ENCODE results near the gene PYGM.
A peak's percentile ranks its signal among the peaks of the same experiment; 100 is the strongest.

Gene PYGM

DNA sequence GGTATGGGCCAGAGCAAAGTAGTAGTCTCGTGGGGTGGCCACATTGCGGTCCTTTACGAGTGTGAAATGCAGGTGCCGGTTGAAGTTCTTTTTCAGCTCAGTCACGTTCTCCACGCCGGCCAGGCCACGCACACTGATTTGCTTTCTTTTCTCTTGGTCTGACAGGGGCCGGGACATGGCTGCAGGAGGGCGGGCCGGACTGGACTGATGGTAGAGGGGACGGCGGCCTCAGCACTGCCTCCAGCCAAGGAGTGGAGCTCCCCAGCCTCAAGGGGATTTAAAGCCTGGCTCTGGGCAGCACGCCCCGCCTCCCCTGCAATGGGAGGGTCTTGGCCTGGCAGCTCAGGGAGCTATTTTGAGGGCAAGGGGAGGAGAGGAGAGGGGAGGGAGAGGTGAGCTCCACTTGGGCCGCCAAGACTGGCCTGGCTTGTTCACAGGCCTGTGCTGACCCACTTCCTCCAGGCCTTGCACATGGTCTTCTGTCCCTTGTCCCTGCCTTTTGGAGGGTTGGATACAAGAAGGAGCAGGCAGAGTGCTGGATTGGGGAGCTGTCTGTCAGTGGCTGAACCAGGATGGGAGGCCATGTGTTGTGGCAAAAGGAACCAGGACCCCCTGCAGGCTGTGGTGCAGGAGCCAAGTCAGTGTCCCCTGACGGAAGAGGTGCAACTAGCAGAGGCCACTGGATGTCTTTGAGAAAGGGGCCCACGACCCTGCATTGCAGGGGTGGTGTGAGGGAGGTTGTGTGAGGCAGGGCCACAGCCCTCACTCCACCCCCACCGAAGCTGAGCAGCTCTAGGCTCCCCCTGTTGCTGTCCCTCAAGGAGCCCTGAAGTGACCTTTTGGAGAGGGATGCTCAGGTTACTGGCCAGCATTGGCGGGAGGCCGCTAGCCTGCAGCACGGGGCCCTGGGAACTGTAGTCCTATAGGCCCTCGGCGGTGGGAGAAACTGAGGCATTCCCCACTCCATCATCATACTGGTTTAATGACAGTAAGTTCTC, at the start of gene PYGM:
Gene PYGM, minus strand, starts transcription at position 253 of the 998 bp plus-strand sequence. Its CDS starts 76 bp downstream, at position 177.
- no peak for DNase-seq (ENCODE audit: low read depth in 2 of 2)

DNA sequence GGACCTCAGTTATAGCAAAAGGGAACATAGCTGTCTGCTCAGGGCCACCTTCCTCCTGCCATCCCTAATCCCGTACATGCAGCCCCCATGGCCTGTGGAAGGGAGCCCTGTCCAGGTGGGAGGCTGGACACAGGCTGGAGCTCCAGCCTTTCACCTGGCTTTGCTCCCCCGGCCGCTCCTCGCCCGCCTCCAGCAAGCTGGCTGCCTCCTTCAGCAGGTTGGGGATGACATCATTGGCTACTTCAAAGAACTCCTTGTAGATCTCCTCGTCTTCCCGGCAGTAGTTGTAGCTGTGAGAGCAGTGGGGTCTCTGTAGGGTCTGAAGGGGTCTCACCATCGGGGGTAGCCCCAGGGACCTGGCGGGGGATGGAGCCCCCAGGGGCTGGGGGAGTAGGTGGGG, 45.7 kb upstream of the PYGM start:
- no peak for DNase-seq (ENCODE audit: low read depth in 2 of 2)

DNA sequence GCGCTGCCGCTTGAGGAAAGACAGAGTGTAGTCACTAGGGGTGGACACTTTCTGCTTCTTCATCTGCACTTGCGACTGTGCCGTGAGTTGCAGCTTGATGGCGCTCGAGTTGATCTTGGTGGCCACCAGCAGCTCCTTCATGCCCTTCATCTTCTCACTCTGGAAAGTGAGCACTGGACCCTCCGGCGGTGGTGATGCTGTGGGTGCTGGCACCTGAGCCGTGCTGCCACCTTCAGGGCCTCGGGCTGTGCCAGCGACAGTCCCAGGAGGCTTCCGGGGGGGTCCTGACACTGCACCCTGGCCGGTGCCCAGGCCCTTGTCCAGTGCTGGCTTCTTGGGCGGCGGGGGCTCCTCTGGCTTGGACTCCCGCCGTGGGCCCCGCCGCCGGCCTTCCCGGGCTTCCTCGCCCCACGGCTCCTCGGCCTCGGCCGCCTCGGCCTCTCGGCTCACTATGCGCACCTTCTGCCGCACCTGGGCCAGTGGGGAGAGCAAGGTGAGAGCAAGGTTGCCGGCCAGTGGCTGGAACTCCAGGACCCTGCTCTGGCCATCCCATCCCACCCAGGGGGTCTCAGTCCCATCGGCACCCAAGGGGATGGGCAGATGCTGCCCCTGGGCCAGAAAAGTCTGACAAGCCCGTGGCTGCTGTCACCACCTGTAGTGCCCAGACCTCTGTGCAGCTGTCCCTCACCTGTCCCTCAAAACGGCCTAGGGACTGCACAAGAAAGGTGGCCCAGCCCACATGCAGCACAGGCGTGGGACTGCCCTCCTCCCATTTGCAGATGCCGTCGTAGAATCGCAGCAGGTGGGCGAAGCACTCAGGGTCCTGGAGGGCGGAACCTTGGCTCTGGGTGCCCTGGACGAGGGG, 44.8 kb upstream of the PYGM start:
- no peak for DNase-seq (ENCODE audit: low read depth in 2 of 2)

DNA sequence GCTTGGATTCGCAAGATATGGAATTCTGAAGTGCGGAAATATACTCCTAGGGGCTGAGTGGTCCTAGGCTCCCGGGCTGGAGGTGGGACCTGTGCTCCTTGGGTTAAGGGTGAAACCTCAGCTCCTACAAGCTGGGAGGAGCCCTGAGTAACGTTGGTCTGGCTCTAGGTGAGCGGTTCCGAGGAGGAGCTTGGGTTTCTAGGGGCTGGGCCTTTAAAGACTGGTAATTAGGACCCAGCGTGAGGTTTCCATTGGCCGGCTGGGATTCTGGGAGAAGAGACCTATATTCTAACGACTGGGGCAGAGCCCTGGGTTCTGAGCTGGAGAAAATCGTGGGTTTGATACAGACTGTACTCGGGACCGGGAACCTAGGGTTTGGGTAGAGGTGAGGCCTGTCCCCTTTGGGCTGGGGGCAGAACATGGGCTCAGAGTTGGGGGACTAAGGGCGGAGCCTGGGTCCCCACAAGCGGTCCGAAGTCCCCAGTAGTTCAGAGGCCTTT, 44.1 kb upstream of the PYGM start:
- no peak for DNase-seq (ENCODE audit: low read depth in 2 of 2)

DNA sequence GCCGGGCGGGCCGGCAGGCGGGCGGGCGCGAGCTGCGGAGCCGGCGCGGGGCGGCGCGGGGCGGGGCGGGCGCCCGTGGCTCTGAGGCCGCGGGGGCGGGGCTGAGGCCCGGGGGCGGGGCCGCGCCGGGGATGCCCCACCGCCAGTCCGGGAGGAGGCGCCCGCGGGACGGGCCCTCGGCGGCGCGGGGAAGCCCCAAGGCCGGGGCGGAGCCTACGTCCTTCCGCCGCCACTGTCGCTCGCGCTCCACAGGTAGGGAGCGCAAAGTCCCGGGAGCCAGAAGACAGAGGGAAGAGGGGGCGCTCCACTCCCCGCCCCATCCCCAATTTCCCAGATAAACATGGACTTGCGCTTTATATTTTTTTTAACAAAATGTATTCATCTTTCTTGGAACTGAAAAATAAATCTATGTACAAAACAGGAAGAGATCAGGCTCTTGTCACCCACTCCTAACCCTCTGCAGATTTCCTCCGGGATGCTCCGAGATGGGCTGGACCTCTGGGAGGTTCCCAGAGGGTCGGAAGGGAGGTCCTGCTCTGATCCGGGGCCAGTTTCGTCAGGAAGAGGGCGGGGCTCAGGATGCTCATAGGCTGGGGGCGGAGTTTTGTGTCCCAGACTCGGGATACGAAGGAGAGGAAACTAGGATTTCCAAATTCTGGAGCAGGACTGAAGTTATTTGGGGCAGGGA, 43.5 kb upstream of the PYGM start, which contains the start of gene MAP4K2:
Gene MAP4K2, minus strand, starts transcription at position 57 of the 688 bp plus-strand sequence. CDS start 65 bp downstream, outside the sequence.
- peak; percentile 66 to 77 for DNase-seq (ENCODE audit: low read depth in 2 of 2)

DNA sequence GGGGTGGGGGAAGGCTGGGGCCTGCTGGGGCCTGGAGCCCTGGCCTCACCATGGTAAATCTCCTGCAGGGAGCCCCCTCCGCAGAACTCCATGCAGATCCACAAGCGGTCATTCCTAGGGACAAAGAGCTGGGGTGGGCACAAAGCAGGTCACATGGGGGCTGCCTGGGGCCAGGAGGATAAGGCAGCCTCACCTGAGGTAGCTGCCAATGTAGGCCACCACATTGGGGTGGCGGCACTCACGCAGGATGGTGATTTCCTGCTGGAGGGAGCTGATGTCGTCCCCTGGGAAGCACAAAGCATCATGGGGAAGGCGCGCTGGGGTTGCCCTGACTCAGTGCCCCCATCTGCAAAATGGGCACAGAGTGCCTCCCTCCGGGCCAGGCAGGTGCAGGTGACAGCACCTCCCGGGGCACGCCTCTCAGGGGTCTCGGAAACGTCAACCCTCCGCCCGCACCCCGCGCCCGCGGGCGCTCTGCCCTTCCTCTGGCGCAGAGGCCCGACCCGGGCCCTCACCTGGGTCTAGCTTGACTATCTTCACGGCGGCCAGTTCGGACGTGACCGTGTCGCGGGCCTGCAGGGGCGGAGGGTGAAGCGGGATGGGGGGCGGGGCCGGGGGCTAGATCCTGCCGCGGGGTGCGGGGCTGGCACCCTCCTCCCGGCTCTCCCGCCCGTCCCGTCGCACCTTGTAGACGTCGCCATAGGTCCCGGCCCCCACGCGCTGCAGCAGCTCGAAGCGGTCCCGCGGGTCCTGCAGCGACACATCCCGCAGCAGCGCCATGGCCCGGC, 42.8 kb upstream of the PYGM start:
- peak in 1 of 2 experiments; percentile 41 for DNase-seq (ENCODE audit: low read depth in 2 of 2)

DNA sequence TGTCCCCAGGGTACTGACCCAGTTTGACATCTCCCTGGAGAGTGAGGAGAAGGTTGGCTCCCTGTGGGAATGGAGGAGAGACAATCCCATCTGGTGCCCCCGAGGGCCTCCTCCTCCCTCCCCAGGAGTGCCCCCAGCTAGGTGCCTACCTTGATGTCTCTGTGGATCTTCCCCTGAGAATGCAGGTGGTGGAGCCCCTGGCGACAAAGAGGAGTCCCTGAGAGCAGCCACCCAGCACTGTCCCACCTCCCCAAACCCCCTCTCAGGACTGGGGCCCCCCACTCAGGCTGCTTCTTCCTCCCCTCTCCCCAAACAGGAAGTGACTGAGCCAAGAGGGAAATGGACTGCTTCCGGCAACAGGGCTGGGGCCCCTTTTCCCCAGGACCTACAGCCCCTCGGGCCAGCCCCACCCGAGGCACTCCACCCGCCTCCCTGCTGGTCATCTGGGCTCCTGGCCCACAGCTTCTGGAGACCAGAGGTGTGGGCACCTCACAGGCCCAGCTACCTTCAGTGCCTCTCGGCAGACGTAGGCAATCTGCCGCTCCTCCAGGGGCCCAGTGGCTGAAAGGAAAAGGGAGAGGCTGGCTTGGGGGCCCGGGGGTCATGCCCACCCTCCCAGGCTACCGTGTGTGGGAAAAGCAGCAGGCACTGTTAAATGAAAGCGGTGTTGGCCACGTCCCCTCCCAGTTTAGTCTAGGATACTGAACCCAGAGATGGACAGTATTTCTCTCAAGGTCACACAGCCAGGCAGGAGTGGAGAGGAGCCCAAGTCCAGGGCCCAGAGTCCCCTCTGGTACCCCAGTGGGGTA, 42.0 kb upstream of the PYGM start:
- no peak for DNase-seq (ENCODE audit: low read depth in 2 of 2)

DNA sequence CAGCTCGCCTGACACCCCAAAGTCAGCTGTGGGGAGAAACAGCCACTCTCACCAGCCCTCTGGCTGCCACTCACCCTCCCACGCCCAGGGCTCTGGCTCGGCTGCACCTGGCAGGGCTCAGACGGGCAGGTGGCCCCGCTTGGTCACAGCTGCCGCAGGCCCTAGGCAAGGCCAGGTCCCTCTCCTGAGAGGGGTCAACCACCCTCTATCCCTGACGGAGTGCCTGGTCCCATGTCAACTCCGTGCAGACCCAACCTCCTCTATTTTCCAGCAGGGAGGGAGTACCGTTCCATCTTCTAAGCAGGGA, 41.3 kb upstream of the PYGM start:
- no peak for DNase-seq (ENCODE audit: low read depth in 2 of 2)

DNA sequence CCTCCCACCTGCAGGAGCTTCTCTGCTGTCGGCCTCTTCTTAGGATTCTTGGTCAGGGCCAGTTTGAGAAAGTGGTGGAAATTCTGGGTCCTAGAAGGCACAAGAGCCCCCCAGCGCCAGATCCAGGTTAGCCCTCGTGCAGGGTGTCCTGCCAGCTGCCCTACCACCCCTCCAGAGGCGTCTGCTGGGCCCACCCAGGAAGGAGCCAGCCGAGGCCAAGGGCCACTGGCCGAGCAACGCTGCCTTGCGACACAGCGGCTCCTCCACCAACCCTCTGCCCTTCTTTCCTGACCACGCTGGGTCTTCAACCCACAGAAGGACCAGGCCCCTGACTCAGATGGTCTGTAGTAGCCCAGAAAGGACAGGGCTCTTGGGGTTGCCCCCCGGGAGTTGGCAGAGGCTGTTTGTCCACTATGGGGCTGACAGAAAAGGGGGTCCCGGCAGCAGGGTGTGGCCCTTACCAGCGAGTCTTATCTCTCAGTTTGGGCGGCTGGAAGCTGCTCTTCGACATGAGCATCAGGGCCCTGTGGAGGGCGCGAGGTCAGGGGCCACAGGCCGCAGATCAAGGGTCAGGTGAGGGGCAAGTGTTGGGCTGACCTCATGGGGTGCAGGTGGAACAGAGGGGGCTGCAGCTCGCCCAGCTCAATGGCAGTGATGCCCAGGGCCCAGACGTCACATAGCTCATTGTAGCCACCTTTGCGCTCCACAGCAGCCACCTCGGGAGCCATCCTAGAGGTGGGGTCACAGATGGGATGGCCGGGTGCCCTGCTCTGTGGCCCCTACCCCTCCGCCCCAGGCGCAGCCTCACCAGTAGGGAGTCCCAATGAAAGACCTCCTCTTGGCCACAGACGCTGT, 40.8 kb upstream of the PYGM start:
- no peak for DNase-seq (ENCODE audit: low read depth in 2 of 2)

DNA sequence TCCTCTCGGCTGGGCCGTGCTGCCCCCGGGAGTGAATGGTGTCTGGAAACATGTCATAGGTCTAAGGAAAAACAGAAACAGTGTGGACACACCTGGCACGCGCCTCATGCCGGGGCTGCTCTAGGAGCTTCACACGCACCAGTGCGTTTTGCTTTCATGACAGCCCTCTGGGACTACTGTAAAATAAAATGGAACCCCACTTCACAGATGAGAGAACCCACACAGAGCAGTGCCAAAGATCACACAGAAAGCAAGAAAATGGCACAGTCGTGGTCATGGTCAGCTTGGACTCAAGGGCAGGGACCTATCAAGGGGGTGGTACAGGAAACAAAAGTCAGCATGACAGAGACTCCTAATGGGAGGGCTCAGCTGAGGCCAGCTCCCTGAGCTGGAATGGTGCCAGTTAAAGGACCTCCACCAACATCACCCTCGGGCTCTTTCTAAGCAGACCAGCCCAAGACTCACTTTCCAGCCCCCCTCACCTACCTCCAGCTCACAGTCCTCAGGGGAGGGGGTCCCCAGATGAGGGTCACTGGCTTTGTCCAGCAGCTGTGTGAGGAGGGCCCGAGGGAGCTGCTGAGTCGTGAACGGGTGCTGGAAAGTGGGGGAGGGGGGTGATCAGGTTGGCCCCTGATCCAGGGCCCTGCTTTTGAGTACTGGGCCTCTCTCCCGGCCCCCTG, 40.0 kb upstream of the PYGM start:
- no peak for DNase-seq (ENCODE audit: low read depth in 2 of 2)

DNA sequence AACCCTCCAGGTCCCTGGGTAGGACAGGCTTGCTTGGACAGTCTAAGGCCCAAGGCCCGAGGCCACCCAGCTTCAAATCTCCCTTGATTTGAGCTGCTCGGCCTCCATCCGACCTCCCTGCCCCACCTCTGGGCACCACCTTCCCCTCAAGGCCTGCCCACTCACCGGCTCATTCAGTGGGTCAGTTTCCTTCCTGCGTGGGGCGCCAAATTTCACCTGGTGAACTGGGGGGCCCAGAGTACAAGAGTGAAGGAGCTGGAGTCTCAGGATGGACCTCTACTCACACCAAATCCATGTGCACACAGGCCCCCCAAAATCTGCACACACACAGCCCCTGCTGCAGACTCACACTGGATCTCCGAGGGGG, 39.5 kb upstream of the PYGM start:
- no peak for DNase-seq (ENCODE audit: low read depth in 2 of 2)

DNA sequence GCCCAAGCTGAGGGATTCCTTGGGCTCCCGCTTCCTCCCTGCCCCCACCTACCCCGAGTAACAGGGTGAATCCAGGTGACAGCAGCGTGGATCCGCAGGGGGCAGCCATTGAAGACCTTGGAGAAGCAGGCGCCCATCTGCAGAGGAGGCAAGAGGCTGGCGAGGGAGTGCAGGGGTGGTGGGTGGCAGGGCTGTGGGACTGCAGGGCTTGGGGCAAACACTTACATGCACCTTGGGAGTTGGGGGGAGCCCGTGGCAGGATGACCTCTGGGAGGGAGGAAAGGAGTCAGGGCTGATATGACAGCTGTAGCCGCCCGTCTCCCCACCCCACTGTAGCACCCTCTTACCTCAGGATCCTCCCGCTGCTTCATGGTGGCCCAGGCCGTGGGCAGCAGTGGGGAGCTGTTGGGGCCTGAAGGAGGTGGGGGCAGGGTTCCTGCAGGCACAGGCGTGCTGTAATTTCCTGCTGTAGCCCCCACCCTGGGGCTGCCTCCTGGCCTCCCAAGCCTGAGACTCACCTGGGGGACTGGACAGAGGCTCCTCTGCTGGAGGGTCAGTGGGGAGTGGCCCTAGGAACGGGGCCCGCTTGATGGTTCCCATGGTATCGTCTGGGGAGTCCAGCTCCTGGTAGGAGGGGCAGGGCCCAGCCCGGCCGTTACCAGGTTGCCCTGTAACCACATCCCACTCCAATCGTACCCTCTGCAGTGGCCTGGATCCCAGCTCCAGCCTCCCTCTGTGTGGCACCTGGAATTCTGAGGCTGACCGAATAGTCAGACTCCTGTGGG, 37.2 kb upstream of the PYGM start:
- no peak for DNase-seq (ENCODE audit: low read depth in 2 of 2)

DNA sequence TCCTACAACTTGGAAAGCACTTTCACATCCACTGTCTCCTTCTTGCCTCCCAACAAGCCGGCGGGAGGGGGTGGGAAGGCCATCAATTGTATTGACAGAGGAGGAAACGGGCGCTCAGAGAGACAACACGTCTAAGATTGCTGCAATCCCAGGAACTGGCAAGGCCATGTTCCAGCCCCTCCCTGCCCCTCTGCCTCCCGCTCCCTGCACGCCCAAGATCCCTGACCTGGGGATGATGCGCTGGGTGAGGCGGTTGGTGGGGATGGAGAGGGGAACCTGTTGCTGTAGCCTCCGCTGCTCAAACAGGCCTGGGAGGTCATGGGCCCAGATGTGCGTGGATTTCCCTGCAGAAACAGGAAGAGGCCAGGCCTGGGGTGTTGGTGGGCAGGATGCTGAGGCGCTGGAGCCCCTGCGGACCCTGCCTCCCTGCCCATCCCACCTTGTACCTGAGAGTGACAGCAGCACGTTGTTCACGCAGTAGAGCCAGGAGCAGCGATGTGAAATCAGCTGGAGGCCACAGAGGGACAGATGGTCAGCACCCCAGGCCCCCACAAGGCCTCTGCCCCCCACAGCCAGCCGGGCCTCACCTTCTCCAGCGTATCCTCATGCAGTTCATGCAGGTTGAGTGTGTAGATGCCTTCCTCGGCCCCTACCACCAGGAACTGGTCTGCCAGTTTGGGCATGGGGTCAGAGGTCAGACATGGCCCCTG, 36.4 kb upstream of the PYGM start:
- no peak for DNase-seq (ENCODE audit: low read depth in 2 of 2)

DNA sequence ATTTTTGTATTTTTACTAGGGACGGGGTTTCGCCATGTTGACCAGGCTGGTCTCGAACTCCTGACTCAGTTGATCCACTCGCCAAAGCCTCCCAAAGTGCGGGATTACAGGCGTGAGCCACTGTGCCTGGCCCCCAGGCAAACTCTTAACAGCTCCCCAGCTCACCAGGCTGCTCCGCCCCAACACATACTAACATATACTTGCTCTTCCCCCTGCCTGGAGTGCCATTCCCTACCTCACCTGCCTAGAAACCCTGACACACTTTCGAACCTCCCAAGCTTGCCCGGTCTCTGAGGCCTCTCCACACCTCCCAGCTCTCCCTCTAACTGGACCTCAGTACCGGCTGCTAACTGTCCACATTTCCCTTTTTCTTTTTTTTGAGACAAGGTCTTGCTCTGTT, 34.8 kb upstream of the PYGM start:
- no peak for DNase-seq (ENCODE audit: low read depth in 2 of 2)

DNA sequence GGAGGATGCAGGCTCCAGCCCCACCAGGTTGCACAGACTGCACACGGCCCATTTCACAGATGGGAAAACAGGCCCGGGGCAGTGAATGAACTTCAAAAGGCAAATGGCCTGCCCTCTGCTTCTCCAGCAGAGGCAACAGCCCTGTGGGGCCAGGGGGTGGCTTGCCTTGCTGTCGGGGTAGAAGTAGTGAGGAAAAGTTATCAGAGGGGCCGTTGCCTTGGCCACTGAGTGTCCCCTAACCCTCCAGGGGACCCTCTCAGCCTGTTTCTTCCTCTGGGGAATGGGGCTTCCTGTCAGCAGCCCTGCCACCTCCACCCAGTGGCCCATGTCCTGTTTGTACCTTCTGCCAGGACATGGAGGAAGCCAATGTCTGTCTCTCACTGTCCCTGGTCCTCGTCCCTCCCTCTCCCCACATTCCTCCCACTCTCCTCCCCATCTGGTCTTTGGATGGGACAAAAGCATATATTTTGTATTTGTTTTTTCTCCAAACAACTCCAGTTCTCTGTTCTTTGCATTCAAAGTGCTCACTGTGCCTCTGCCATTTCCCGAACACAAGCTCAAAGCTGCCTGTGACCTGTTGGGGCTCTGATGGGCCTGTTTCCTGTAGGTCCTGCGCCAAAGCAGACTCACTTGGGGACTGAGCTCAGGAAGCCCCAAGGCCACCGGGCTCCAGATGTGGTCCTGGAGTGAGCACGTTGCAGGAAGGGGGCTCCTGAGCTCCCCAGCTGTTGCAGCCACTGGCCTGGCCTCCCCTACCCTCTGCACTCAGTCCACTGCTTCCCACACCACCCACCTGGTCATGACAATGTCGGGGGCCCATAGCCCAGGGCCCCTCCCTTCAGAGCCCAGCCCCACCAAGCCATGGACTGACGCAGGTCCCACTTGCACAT, 33.7 kb upstream of the PYGM start:
- DNase-seq (ENCODE audit: low read depth in 2 of 2) = no peak

DNA sequence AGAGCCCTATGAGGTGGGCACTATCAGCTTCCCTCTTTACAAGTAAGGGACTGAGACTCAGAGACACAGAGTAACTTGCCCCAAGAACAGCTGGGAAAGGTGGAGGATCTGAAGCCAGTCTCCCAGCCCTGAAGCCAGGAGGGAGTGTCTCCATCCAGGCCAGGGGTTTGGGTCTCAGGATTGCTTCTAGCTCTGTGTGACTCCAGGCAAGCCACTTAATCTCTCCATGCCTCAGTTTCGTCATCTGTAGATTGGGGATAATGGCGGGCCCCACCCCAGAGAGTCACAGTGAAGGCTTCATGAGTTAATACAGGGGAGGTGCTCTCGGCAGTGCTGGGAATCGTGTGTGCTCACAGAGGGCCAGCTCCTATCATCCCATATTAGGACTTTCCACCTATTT, 32.7 kb upstream of the PYGM start:
- no peak for DNase-seq (ENCODE audit: low read depth in 2 of 2)

Measured in stimulated activated CD4-positive, alpha-beta T cell treated with anti-CD3 and anti-CD28 coated beads, Interleukin-12 subunit alpha, Interleukin-12 subunit beta, amount 100 ng/mL, for 24 hours (primary cell).